Activated gamma-delta T cell treated with anti-CD3 and anti-CD28 coated beads, Interleukin-2, amount 50 U/mL, for 16 hours (primary cell): ENCODE measurements around the gene TBC1D2B.

Experiments
- DNase-seq: peaks from one replicate; pipeline ENCODE4 v3.0.0-alpha.2; 2020; ENCODE audit warnings: low read depth

TBC1D2B gene

GRCh38 chr15:78072080-78072892 lies 5.2 kb downstream of the TBC1D2B start:
- no peak for DNase-seq

GRCh38 chr15:78071383-78071782 lies 6.1 kb downstream of the TBC1D2B start:
- no peak for DNase-seq

GRCh38 chr15:78070049-78070700 lies 7.3 kb downstream of the TBC1D2B start:
- no peak for DNase-seq

- no peak for DNase-seq
These were observed 8.0 kb downstream of the TBC1D2B start for GRCh38 chr15:78069462-78070029.

- no peak for DNase-seq
These were observed 8.5 kb downstream of the TBC1D2B start for GRCh38 chr15:78069052-78069414.

GRCh38 chr15:78067328-78068228 lies 9.9 kb downstream of the TBC1D2B start:
- no peak for DNase-seq

- no peak for DNase-seq
These were observed 11.3 kb downstream of the TBC1D2B start for GRCh38 chr15:78065973-78066946.

- DNase-seq: no peak
These were observed 12.1 kb downstream of the TBC1D2B start for GRCh38 chr15:78065284-78065872.

- no peak for DNase-seq
These were observed 13.0 kb downstream of the TBC1D2B start for GRCh38 chr15:78064544-78064943.

- no peak for DNase-seq
These were observed 13.5 kb downstream of the TBC1D2B start for GRCh38 chr15:78063970-78064385.

GRCh38 chr15:78063217-78063616 lies 14.3 kb downstream of the TBC1D2B start:
- DNase-seq: no peak

GRCh38 chr15:78061963-78062427 lies 15.5 kb downstream of the TBC1D2B start:
- peak; percentile 34 for DNase-seq

GRCh38 chr15:78060232-78060631 lies 17.3 kb downstream of the TBC1D2B start:
- no peak for DNase-seq

- DNase-seq: no peak
These were observed 18.2 kb downstream of the TBC1D2B start for GRCh38 chr15:78059110-78059839.

GRCh38 chr15:78058401-78058935 lies 19.0 kb downstream of the TBC1D2B start:
- no peak for DNase-seq

- DNase-seq: no peak
These were observed 19.7 kb downstream of the TBC1D2B start for GRCh38 chr15:78057803-78058202.

GRCh38 chr15:78056714-78057269 lies 20.7 kb downstream of the TBC1D2B start:
- no peak for DNase-seq

GRCh38 chr15:78055919-78056713 lies 21.4 kb downstream of the TBC1D2B start:
- no peak for DNase-seq
